Mesendoderm (in vitro differentiated cells): Measurements from ENCODE around the gene MYL3.

Experiments
- DNase-seq: peaks from one replicate; pipeline ENCODE4 v3.0.0; 2013
- H2AK5ac ChIP-seq: 2 replicates; pipeline ENCODE4 v1.6.1; 2013; ENCODE audit warnings: low read length, inconsistent platforms
- H2BK120ac ChIP-seq: 2 replicates; pipeline ENCODE4 v1.6.1; 2013; ENCODE audit warnings: low read depth, mild to moderate bottlenecking, low read length, moderate library complexity, mixed read lengths
- H2BK15ac ChIP-seq: replicated peaks from 2 replicates; pipeline ENCODE4 v1.6.1; 2013; ENCODE audit warnings: low read depth, mild to moderate bottlenecking, moderate library complexity
- H2BK5ac ChIP-seq: 2 replicates; pipeline ENCODE4 v1.6.1; 2013; ENCODE audit warnings: low read length, inconsistent platforms
- H3K18ac ChIP-seq: 2 replicates; pipeline ENCODE4 v1.6.1; 2013; ENCODE audit warnings: mild to moderate bottlenecking, low read length, mixed read lengths
- H3K23ac ChIP-seq: one replicate; pipeline ENCODE4 v1.6.1; 2013; ENCODE audit warnings: low read length
- H3K27ac ChIP-seq: 2 replicates; pipeline ENCODE4 v1.5.1; 2013; ENCODE audit warnings: low read depth, mild to moderate bottlenecking, inconsistent platforms, low read length, moderate library complexity
- H3K27me3 ChIP-seq: 2 replicates; pipeline ENCODE4 v1.6.1; 2013; ENCODE audit warnings: low read length, control low read depth, mild to moderate bottlenecking, inconsistent platforms; ENCODE audit not compliant: insufficient read depth, poor library complexity
- H3K36me3 ChIP-seq: 2 replicates; pipeline ENCODE4 v1.6.1; 2013; ENCODE audit warnings: low read length, inconsistent platforms; ENCODE audit not compliant: control insufficient read depth, insufficient read depth
- H3K4ac ChIP-seq: one replicate; pipeline ENCODE4 v1.6.1; 2013; ENCODE audit warnings: low read depth, mild to moderate bottlenecking, low read length, moderate library complexity
- H3K4me1 ChIP-seq: 2 replicates; pipeline ENCODE4 v1.6.1; 2013; ENCODE audit warnings: low read depth, low read length, inconsistent platforms; ENCODE audit not compliant: control insufficient read depth
- H3K4me2 ChIP-seq: 2 replicates; pipeline ENCODE4 v1.6.1; 2013; ENCODE audit warnings: low read length
- H3K4me3 ChIP-seq: 2 replicates; pipeline ENCODE4 v1.5.1; 2013; ENCODE audit warnings: mild to moderate bottlenecking, low read length
- H3K56ac ChIP-seq: one replicate; pipeline ENCODE4 v1.6.1; 2013; ENCODE audit warnings: low read length
- H3K79me1 ChIP-seq: 2 replicates; pipeline ENCODE4 v1.6.1; 2013; ENCODE audit warnings: low read length, inconsistent platforms
- H3K79me2 ChIP-seq: 2 replicates; pipeline ENCODE4 v1.6.1; 2013; ENCODE audit warnings: mild to moderate bottlenecking, low read length; ENCODE audit not compliant: control insufficient read depth, insufficient read depth
- H3K9ac ChIP-seq: 2 replicates; pipeline ENCODE4 v1.6.1; 2013; ENCODE audit warnings: low read length, inconsistent platforms
- H4K5ac ChIP-seq: one replicate; pipeline ENCODE4 v1.6.1; 2013; ENCODE audit warnings: low read length
- H4K8ac ChIP-seq: one replicate; pipeline ENCODE4 v1.6.1; 2013; ENCODE audit warnings: low read depth, mild to moderate bottlenecking, control low read depth, low read length, moderate library complexity
- WGBS: extraction: QIAGEN DNeasy Blood & Tissue Kit; methylation state at CpG from one replicate; pipeline ENCODE4 v1.1.7; 2013; ENCODE audit warnings: low lambda C conversion rate, missing lambda C conversion rate; ENCODE audit not compliant: insufficient coverage; ENCODE audit errors: extremely low coverage; 5-methylcytosine and 5-hydroxymethylcytosine counted together

The MYL3 gene

GRCh38 chr3:46901591-46902187 lies 38.4 kb upstream of the MYL3 start:
- H3K9ac ChIP-seq, result no peak overlapping the region
- DNase-seq, result no peak
- H2BK120ac ChIP-seq, result no peak overlapping the region
- H3K23ac ChIP-seq, result no peak overlapping the region
- H3K79me1 ChIP-seq, result no peaks in the 10 kb centered on the region
- no CpG with 5 or more reads among the region's 17 CpGs for WGBS
- H3K4me2 ChIP-seq, result no peak overlapping the region
- no peak overlapping the region for H3K56ac ChIP-seq
- H2BK5ac ChIP-seq, result no peak overlapping the region
- H3K4me3 ChIP-seq, result no peak overlapping the region
- H4K5ac ChIP-seq, result no peak overlapping the region
- H3K36me3 ChIP-seq, result no peaks in the 10 kb centered on the region
- H2BK15ac ChIP-seq, result no peak overlapping the region
- no peak overlapping the region for H3K27ac ChIP-seq
- no peak overlapping the region for H4K8ac ChIP-seq
- no peaks in the 10 kb centered on the region for H3K27me3 ChIP-seq
- no peak overlapping the region for H3K18ac ChIP-seq
- no peak overlapping the region for H2AK5ac ChIP-seq
- no peak overlapping the region for H3K4ac ChIP-seq
- H3K79me2 ChIP-seq, result no peaks in the 10 kb centered on the region
- H3K4me1 ChIP-seq, result no peaks in the 10 kb centered on the region

GRCh38 chr3:46901061-46901460 lies 37.8 kb upstream of the MYL3 start:
- Histone ChIP-seq H3K4me1 (no peaks in the 10 kb centered on the region), H3K4ac (no peak overlapping the region), H3K4me3 (no peak overlapping the region), H4K5ac (no peak overlapping the region), H4K8ac (no peak overlapping the region), H3K4me2 (no peak overlapping the region), H3K27ac (no peak overlapping the region), H3K36me3 (no peaks in the 10 kb centered on the region), H2BK5ac (no peak overlapping the region), H3K79me2 (no peaks in the 10 kb centered on the region), H2AK5ac (no peak overlapping the region), H3K18ac (no peak overlapping the region), H3K23ac (no peak overlapping the region), H2BK15ac (no peak overlapping the region), H3K27me3 (no peaks in the 10 kb centered on the region), H3K56ac (no peak overlapping the region), H3K79me1 (no peaks in the 10 kb centered on the region), H2BK120ac (no peak overlapping the region), H3K9ac (no peak overlapping the region)
- WGBS, result no CpG with 5 or more reads among the region's 3 CpGs
- no peak for DNase-seq

GRCh38 chr3:46900356-46900755 lies 37.1 kb upstream of the MYL3 start:
- no peak overlapping the region for H2AK5ac ChIP-seq
- no peak overlapping the region for H3K27ac ChIP-seq
- H3K4me1 ChIP-seq, result no peaks in the 10 kb centered on the region
- no peak overlapping the region for H3K4ac ChIP-seq
- H3K79me1 ChIP-seq, result no peaks in the 10 kb centered on the region
- H4K5ac ChIP-seq, result no peak overlapping the region
- no peak for DNase-seq
- H2BK120ac ChIP-seq, result no peak overlapping the region
- H3K4me3 ChIP-seq, result no peak overlapping the region
- H2BK5ac ChIP-seq, result no peak overlapping the region
- H3K27me3 ChIP-seq, result no peaks in the 10 kb centered on the region
- H3K36me3 ChIP-seq, result no peaks in the 10 kb centered on the region
- no peak overlapping the region for H3K9ac ChIP-seq
- H3K18ac ChIP-seq, result no peak overlapping the region
- no peak overlapping the region for H3K56ac ChIP-seq
- no peak overlapping the region for H3K23ac ChIP-seq
- no peaks in the 10 kb centered on the region for H3K79me2 ChIP-seq
- no CpG with 5 or more reads among the region's 6 CpGs for WGBS
- no peak overlapping the region for H2BK15ac ChIP-seq
- no peak overlapping the region for H3K4me2 ChIP-seq
- no peak overlapping the region for H4K8ac ChIP-seq

GRCh38 chr3:46900007-46900292 lies 36.7 kb upstream of the MYL3 start:
- Histone ChIP-seq H3K4me1 (no peaks in the 10 kb centered on the region), H2BK120ac (no peak overlapping the region), H3K79me2 (no peaks in the 10 kb centered on the region), H3K27me3 (no peaks in the 10 kb centered on the region), H3K56ac (no peak overlapping the region), H3K79me1 (no peaks in the 10 kb centered on the region), H2AK5ac (no peak overlapping the region), H3K36me3 (no peaks in the 10 kb centered on the region), H3K27ac (no peak overlapping the region), H3K18ac (no peak overlapping the region), H3K4me3 (no peak overlapping the region), H3K4me2 (no peak overlapping the region), H2BK5ac (no peak overlapping the region), H2BK15ac (no peak overlapping the region), H4K5ac (no peak overlapping the region), H3K9ac (no peak overlapping the region), H4K8ac (no peak overlapping the region), H3K23ac (no peak overlapping the region), H3K4ac (no peak overlapping the region)
- WGBS, result no CpG with 5 or more reads among the region's 5 CpGs
- no peak for DNase-seq

GRCh38 chr3:46899151-46900006 lies 36.1 kb upstream of the MYL3 start:
- Histone ChIP-seq H3K4me2 (no peak overlapping the region), H3K23ac (no peak overlapping the region), H3K79me1 (no peaks in the 10 kb centered on the region), H3K4ac (no peak overlapping the region), H2AK5ac (no peak overlapping the region), H4K5ac (no peak overlapping the region), H3K36me3 (no peaks in the 10 kb centered on the region), H3K4me3 (no peak overlapping the region), H3K56ac (no peak overlapping the region), H3K27me3 (no peaks in the 10 kb centered on the region), H4K8ac (no peak overlapping the region), H2BK5ac (no peak overlapping the region), H2BK120ac (no peak overlapping the region), H2BK15ac (no peak overlapping the region), H3K4me1 (no peaks in the 10 kb centered on the region), H3K79me2 (no peaks in the 10 kb centered on the region), H3K18ac (no peak overlapping the region), H3K9ac (no peak overlapping the region), H3K27ac (no peak overlapping the region)
- no CpG with 5 or more reads among the region's 22 CpGs for WGBS
- DNase-seq, result no peak
